Effector memory CD4-positive, alpha-beta T cell (primary cell): ENCODE data around the gene NAT8.
"Not testable (repeated sequence)": the region's sequence is repeated elsewhere in the genome, so short reads cannot be mapped to it uniquely, and the experiment has no call there.

ENCODE experiments used
- DNase-seq, 3 donors: peaks; one replicate each; pipeline ENCODE4 v3.0.0-alpha.2; 2020
- H3K27ac ChIP-seq: 2 replicates; pipeline ENCODE4 v1.7.0; 2013; ENCODE audit warnings: mild to moderate bottlenecking, low read length, moderate library complexity; ENCODE audit not compliant: insufficient read depth, poor library complexity, severe bottlenecking
- H3K27me3 ChIP-seq: replicated peaks from 2 replicates; pipeline ENCODE4 v1.7.0; 2013; ENCODE audit warnings: mild to moderate bottlenecking, low read length; ENCODE audit not compliant: insufficient read depth, control insufficient read depth, poor library complexity, severe bottlenecking
- H3K36me3 ChIP-seq: 2 replicates; pipeline ENCODE4 v1.7.0; 2013; ENCODE audit warnings: mild to moderate bottlenecking, low read length, moderate library complexity; ENCODE audit not compliant: control insufficient read depth, insufficient read depth
- H3K4me1 ChIP-seq: 2 replicates; pipeline ENCODE4 v1.7.0; 2013; ENCODE audit warnings: low read length, mild to moderate bottlenecking; ENCODE audit not compliant: control insufficient read depth, insufficient read depth, poor library complexity, severe bottlenecking
- H3K4me3 ChIP-seq: 2 replicates; pipeline ENCODE4 v1.7.0; 2013; ENCODE audit warnings: low read length, low read depth, mild to moderate bottlenecking; ENCODE audit not compliant: insufficient read depth, poor library complexity, severe bottlenecking
- H3K9me3 ChIP-seq: 2 replicates; pipeline ENCODE4 v1.7.0; 2013; ENCODE audit warnings: mild to moderate bottlenecking, low read length, moderate library complexity; ENCODE audit not compliant: control insufficient read depth

The NAT8 gene

GRCh38 chr2:73674696-73675157, 32.5 kb upstream of the NAT8 start:
- not testable (repeated sequence) for H3K4me3 ChIP-seq, H3K36me3 ChIP-seq, H3K4me1 ChIP-seq, H3K27ac ChIP-seq, DNase-seq, H3K27me3 ChIP-seq, H3K9me3 ChIP-seq

- H3K4me1 ChIP-seq, H3K27me3 ChIP-seq, H3K4me3 ChIP-seq, H3K36me3 ChIP-seq, H3K27ac ChIP-seq, DNase-seq, H3K9me3 ChIP-seq: not testable (repeated sequence)
Measured at GRCh38 chr2:73669976-73670375, 27.8 kb upstream of the NAT8 start.

- H3K4me3 ChIP-seq = not testable (repeated sequence)
Measured at GRCh38 chr2:73667239-73667638, 25.0 kb upstream of the NAT8 start.

GRCh38 chr2:73654175-73654574, 12.0 kb upstream of the NAT8 start:
- Histone ChIP-seq H3K27me3 (no peaks in the 10 kb centered on the region), H3K4me1 (no peaks in the 10 kb centered on the region), H3K36me3 (no peaks in the 10 kb centered on the region), H3K4me3 (no peak overlapping the region), H3K9me3 (no peaks in the 10 kb centered on the region), H3K27ac (no peak overlapping the region)
- no peak for DNase-seq

More at GRCh38 chr2:73667239-73667638, 25.0 kb upstream of the NAT8 start:
- not testable (repeated sequence) for H3K27me3 ChIP-seq, H3K9me3 ChIP-seq, H3K36me3 ChIP-seq, H3K4me1 ChIP-seq, DNase-seq, H3K27ac ChIP-seq

GRCh38 chr2:73652348-73652747, 10.1 kb upstream of the NAT8 start:
- H3K36me3 ChIP-seq = no peaks in the 10 kb centered on the region
- no peak overlapping the region for H3K27ac ChIP-seq
- H3K27me3 ChIP-seq = no peaks in the 10 kb centered on the region
- no peaks in the 10 kb centered on the region for H3K4me1 ChIP-seq
- H3K9me3 ChIP-seq = no peaks in the 10 kb centered on the region
- H3K4me3 ChIP-seq = no peak overlapping the region
- no peak for DNase-seq

- Histone ChIP-seq H3K9me3 (no peaks in the 10 kb centered on the region), H3K27ac (no peak overlapping the region), H3K36me3 (no peaks in the 10 kb centered on the region), H3K4me3 (no peak overlapping the region), H3K27me3 (no peaks in the 10 kb centered on the region), H3K4me1 (no peaks in the 10 kb centered on the region)
- DNase-seq = no peak
Measured at GRCh38 chr2:73651591-73652230, 9.5 kb upstream of the NAT8 start.

GRCh38 chr2:73647690-73648089, 5.5 kb upstream of the NAT8 start:
- H3K27ac ChIP-seq, H3K9me3 ChIP-seq, H3K36me3 ChIP-seq, H3K4me3 ChIP-seq, H3K27me3 ChIP-seq, DNase-seq, H3K4me1 ChIP-seq: not testable (repeated sequence)

- Histone ChIP-seq H3K4me3 (no peak overlapping the region), H3K4me1 (no peaks in the 10 kb centered on the region), H3K9me3 (no peaks in the 10 kb centered on the region), H3K27ac (no peak overlapping the region), H3K27me3 (no peaks in the 10 kb centered on the region), H3K36me3 (no peaks in the 10 kb centered on the region)
- no peak for DNase-seq
Measured at GRCh38 chr2:73641767-73642062, 507 bp downstream of the NAT8 start.

- Histone ChIP-seq H3K36me3 (no peaks in the 10 kb centered on the region), H3K27me3 (no peaks in the 10 kb centered on the region), H3K27ac (no peak overlapping the region), H3K9me3 (no peaks in the 10 kb centered on the region), H3K4me3 (no peak overlapping the region), H3K4me1 (no peaks in the 10 kb centered on the region)
- no peak for DNase-seq
Measured at GRCh38 chr2:73640946-73641766, 1.1 kb downstream of the NAT8 start.

GRCh38 chr2:73640511-73640911, 1.7 kb downstream of the NAT8 start:
- Histone ChIP-seq H3K9me3 (no peaks in the 10 kb centered on the region), H3K27me3 (no peaks in the 10 kb centered on the region), H3K4me1 (no peaks in the 10 kb centered on the region), H3K4me3 (no peak overlapping the region), H3K36me3 (no peaks in the 10 kb centered on the region), H3K27ac (no peak overlapping the region)
- DNase-seq = no peak
